NCI-H226 (cell line): ENCODE data around the gene BLID.

Source experiments
- DNase-seq: peaks from one replicate; pipeline ENCODE4 v3.0.0-alpha.2; 2015

Gene BLID, protein sequence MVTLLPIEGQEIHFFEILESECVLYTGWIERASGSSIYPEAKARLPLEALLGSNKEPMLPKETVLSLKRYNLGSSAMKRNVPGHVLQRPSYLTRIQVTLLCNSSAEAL

DNA sequence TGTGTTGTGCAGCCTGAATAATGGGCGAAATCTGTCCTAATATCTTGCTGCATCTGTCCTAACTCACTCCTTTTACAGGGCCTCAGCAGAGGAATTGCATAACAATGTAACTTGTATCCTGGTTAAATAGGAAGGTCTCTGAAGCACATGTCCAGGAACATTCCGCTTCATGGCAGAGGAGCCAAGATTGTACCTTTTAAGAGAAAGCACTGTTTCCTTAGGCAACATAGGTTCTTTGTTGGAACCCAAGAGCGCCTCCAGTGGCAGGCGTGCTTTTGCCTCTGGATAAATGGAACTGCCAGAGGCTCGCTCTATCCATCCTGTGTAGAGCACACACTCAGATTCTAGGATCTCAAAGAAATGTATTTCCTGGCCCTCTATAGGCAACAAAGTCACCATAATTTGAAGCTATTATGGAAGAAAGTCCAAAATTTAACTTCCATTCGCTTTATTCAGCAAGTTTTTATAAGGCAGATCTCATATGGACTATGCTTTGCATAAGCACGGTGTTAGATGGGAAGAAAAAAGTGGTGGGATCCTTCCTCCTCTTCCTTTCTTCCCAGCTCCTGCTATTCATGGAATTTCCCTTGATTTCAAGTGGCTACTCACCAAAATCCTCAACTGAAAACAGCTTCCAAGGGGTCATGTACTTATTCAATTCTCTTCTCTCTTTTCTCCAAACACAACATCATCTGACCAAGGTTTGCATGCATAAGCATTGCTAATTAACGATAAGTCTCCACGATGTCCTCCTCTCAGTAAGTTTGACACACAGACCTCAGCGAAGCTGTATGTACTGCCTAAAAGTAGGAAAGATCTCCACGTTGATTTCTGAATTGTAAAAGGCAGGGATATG, at the start of gene BLID:
TSS of gene BLID (minus strand) at position 692 of the 856 bp plus-strand sequence. CDS start at position 399, 293 bp downstream.
- no peak for DNase-seq

DNA sequence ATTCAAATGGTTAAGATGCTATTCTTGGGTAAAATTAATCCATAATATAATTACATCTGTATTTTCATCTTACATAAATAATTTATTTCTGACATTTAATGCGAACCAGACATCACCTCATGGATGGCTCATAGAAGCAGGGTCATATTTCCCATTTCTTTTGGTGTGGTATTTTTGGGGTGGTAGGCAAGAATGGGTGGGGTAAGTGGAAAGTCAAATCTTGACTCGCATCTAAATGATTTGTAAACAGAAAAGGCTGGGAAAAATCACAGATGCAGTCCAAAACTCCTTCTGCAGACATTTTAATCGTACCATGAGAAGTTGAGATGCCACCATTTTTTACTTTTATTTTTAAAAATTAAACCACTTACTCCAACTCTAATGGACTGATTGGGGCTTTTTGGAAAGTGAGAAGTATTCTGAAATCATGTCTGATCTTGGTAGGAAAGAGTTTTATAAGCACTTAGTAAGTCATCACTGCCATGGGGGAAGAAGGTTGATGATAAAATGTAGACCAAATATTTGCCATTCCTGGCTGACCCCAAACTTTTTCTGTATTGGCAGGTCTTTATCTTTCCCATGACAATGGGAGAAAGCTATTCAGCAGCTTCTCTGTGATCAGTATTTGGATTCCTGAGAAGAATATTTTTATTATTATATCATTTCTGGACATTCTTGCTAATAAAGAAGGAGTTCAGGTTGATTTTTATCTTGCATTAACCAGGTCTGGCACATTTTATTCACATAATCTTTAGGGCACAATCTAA, 47.2 kb upstream of the BLID start:
- peak; percentile 84 for DNase-seq

DNA sequence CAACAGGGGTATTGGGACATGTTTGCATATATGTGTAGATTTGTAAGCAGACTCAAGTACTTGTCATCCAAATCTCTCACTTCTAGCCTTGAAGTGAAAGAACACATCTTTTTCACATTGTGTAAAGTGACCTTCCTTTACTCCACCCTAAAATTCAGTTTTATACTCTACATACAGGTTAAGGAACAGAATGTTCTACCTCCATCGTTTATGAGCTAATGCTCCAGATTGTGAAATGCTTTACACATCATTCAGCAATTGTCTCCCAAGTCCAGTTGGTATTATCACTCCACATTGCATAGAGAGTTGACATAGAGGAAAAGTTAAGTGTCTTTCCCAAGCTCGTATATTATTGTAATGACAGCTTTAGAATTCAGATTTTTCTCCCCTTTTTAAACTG, 46.1 kb upstream of the BLID start:
- DNase-seq, result peak; percentile 45

DNA sequence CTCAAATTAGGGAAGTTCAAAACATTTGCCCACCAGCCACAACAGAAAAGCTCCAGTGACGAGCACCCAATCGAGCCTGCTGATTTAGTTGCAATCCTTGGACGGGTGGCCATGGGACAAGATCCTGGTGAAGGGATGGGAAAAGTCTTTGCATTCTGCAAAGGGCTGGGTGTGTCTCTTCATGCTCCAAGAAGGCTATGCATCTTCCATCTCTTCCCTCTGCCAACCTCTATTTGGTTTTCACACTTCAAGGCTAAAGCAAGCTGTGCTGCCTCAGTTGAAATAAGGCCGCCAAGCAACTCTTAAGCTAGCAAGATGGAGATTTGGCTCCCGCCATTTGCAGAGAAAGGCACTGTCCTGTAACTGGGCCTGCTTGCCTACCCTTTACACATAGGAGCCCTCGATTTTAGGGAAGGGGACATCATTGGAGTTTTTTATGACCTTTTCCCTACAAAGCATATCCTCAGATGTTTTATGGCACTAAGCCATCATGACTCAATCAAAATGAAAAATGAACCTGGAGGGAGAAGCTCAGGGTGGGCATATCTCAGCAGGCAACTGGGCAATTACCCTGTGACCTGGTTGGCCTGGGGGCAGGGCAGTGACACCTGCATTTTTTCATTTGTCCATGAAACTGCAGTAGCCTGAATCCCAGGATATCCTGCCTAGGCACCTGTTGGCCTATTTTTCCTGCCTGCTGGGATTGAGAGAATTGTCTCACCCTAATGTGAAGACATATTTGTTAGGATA, 45.0 kb upstream of the BLID start:
- DNase-seq, result no peak

DNA sequence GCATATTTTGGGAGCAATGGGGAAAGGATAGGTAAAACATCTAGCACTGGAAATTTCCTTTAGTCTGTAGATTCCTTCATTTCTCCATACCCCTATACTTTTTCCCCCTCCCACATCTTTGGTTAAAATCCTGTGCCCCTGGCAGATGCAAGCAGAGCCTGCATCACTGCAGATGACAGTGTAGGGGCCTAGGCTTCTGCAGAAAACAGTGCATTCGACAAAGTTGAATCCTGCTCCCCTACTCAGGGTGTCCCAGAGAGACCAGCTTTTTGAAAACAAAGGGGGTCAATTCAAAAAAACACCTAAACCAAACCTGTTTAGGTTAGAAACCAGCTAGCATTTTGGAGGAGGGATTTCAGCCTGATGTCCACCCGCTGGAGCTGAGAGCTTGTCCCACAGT, 43.8 kb upstream of the BLID start:
- DNase-seq, result no peak

DNA sequence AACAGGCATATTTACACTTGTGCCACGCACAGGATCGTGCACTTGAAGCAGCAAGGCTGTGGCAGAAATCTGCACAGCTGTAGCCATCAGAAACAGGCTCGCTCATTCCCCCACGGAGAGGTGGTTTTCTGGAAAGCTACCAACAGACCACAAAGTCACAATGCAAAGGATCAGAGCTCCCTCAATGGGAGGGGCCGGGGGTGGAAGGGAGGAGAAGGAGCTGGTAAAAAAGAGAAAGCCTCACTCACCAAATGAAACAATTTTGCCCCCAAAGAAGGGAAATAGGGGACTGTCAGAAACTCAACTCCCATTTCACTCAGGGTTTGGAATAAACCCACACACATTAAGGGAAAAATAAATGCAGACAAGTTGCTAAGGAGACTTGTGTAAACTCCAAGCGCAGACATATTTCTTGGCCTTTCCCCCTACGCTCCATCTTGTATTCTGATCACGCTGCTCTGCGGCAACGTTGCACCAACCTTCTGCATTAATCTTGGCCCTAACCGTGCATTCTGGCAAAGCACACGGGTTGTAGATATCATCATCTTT, 43.2 kb upstream of the BLID start:
- DNase-seq, result no peak

DNA sequence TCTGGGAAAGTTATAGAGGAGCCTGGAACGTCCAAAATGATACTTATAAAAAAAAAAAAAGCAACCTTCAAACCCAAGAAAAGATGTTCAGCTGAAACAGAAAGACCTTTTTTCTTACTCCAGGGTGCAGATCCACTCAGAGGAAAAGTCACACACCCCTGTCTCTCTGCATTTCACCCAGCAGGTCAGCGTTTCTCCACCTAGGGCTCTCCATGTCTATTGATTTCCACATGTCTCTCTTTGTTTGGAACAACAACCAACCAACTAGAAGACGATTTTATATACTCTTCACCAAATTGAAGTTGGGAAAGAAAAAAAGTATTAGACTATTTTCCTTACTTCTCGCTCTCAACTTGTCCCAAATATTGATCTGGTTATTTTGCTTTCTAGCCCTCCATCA, 42.2 kb upstream of the BLID start:
- DNase-seq, result no peak

DNA sequence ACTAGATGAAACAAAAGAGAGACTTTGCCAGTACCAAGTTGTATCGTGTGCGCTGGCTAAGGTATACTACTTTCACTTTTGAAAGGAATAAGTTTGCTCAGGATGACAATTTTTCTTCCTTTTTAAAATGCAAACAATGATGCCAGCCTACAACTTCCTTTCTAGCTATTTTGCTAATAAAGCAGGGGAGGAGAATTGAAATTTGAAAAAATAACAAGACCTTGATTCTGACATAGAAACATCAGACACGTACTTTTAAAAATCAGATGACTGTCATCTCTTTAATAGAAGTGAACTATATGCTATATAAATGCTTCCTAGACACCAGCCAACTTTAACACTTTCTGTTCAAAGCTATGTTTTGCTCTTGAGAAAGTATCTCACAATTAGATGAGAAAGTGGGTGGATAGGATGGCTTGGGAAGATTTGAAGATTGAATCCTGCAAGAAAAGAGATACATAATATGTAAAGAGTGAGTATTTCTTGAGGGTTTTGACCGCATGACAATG, 41.7 kb upstream of the BLID start:
- DNase-seq, result no peak

DNA sequence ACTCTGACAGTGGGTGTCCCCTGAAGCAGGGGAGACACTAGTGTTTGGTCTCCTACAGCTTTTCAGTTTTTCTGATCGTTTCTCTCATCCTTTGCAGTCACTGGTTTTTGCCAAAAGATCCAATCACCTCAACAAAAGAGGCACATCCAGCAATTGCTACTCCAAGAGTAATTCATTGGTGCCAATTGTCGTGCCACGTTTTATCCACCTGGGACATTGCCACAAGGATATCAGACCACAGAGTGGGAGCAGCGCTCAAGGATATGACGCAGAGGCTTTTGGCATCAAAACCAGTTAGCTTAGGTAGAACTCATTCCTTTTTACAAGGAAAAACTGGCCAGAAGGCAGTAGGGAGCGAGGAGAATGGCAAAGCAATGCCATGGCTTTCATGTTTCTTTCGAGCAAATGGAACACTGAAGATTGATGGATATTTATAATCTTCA, 40.9 kb upstream of the BLID start:
- DNase-seq, result peak; percentile 66

DNA sequence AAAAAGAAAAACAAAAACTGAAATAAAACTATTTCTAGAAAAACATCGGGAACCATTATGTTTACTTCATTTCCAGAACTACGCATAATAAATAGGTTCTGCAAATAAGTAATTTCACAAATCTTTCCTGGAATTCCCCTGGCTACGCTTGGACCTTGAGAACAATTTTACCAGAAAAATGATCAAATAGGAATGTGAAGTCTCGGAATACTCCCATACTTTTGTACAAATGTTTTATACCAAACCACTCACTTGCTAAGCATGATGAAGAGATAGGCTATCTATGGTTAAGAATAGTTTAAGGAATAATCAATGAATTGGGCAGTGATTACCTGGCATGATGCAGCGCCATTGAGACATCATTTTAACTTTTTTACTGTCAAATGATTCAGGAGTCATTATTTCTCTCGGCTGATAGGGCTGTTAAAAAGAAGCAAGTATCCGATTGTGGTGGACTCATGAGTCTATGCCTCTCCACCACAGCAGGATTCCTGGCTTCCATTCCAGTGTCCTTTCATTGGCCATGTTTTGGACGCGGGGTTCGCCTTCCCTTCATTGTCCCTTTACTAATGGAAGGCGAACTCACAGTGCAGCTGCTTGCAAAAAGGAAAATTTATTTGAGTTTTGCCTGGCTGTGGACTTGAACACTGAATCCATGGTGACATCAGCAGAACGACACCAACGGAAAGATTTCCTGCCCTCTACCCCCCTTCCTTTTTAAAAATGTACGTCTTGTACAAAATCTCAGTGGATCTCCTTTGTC, 39.9 kb upstream of the BLID start:
- no peak for DNase-seq

DNA sequence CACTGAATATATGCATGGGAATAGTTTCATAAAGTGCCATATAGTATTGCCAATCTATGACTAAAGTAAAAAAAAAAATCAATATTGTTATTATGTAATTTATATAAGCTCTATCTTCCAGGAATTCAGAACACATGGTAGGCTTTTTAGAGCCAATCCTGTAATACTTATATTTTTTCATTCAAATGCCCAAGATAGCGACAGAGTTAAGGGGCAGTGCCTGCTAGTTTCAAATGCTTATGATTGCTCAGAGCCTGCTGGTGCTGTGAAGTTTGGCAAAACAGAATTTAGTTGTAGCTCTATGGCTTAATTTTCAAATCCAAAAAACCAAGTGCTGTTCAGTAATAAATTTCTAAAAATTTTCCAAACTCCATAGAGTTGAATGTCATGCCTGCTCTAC, 39.0 kb upstream of the BLID start:
- DNase-seq, result no peak

DNA sequence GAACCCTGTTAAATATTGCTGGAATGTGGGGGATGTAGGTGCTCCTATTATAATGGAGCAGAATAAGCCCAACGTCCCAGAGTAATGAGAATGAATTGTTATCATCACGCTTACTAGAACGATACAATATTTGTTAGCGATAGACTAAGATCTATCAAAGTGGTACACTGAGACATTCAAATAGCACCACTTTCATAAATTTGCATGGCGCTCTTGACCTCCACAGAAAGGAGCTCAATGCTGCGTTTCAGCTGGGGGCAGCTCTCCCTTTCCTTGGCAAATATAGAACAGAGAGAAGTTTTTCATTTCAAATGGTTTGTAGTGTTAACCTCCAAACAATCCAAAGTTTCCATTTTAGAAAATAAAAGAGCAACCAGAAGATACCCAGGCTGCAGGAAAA, 38.2 kb upstream of the BLID start:
- no peak for DNase-seq

DNA sequence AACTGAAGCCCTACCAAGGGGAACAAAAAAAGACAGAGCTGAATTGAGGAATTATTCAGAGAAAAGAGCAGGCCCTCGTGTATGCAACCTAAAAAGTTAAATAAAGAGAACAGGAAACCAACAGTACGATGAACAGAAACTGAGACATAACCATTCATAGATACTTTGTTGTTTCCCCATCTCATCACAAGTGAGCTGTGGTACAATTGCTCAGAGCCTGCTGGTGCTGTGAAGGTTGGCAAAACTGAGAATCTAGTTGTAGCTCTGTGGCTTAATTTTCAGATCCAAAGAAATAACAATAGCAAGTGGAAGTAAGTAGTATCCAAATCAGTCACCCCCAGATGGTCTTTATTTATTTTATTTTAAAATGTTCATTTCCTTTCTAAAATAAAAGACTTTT, 37.7 kb upstream of the BLID start:
- DNase-seq, result no peak

DNA sequence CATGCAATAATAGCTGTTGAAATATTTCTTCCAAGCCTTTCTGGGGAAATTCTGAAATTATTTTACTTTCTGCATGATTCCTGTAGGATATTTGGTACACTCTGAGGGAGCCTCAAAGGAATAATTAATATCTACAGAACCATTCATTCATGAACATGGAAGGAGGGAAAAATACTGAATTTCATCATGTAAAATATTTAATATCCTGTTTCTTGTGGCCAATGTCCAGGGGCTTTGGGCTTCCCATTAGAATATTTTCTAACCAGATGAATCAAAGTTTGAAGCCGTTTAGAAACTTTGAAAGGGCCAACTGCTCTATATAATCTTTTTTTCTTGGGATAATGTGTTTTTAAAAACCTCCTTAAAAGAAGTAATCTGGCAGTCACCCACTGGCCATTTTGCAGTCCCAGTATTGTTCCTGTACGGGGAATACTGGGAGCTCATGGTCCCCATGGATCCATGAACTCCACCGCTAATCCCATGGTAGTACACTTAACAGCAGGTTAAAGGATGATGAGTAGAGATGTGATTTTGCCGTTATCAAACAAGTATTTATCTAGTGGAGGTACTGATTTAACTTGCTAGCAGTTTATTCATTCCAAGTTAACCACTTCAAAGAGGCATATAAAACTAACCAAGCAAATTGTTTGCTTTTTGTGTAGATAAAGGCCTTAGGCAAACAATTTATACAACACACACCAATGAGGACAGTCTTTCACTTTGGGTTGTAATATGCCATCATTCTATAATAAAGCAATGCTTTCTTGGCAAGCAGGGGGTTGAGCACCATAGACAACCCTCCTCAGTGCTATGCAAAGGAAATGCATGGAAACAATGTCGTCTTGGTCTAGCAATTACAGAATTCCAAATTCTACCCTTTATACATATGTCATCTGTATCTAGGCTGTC, 34.5 kb upstream of the BLID start:
- no peak for DNase-seq

DNA sequence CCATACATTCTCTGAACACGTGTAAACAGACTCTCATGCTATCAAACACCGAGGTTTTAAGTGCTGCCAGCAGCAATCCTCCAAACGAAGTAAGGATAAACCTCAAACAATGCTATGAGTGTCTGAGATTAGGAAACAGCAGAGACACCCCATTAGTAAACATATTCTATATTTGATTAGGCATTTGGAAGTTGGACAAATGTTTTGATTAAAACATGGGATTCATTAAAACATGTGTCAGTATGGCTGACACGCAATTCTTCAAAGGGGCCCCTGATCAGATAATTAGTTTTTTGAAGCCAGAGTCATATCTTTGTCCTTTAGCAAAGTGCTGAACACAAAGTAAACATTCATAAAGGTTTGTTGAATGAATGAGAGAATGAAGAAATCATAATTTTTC, 33.2 kb upstream of the BLID start:
- no peak for DNase-seq

DNA sequence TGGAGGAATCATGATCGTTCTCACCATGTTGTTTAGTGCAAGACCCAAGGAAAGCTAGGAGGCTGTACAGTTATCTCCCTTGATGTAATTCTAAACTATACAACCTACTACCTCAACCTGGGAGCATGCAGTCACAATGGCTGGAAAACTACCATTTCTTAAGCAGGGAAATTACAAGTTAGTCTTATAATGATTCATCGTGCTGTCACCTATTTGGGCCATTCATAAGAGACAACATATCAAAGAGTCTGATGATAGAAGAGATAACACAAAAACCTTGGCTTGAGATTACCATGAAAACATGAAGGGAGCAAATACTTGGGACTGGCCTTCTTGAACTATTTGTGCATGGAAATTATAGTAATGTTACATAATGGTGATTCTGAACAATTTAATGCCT, 30.5 kb upstream of the BLID start:
- DNase-seq, result peak; percentile 69

DNA sequence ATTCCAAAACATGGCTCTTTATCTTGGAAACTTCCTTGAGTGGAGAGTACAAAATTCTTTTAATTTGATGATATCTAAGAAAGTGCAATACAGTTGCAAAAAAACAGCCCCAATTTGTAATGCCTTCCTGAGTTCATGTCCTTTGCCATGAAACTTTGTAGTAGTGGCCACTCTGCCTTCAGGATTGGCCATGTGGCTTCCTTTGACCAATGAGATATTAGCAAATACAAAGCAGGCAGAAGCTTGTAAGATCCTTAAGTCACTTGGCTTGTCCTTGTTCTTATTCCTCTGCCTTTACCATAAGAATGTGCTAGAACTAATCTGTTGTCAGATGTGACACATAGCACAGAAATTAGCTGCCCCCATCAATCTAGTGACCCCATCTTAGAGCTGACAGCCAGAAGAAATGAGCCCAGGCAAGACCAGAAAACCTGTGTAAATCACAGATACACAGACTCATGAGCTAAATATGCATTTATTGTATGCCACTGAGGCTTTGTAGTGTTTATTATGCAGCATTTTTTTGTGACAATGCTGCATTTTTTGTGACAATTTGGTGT, 29.8 kb upstream of the BLID start:
- peak; percentile 17 for DNase-seq

DNA sequence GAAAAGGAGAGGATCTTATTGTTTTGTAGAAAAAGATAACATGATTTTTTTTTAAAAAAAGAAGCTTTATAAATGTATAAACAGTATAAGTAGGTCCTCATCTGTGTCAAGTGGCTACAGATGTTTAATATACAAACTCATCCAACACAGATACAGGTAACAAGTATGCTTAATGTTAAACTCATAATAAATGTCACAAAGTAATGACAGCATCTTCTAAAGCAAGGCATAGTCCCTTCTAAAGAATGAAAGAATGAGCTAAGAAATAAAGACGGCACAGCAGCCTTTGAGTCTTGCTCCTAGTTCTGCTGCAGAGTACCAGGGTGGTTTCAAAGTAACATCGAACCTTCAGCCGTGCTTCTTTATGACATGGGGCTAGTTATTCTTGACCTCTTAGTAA, 28.7 kb upstream of the BLID start:
- no peak for DNase-seq

DNA sequence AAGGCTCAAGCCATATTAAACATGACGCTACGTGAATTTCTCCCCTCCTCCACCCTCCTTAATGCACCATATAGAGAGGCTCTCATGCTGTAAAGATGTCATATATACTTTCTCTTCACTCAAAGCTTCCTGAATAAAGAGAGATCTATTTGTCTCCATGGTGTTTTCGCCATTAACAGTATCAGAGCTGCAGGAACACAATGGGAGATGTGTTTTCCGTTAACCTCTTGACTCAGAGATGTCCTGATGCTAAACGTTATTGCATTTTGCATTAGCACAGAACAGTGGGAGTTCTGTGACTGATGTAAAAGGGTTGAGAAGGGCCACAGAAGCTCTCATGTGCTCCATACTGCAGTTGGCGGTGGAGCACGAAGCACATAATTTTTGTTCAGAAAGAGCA, 25.7 kb upstream of the BLID start:
- DNase-seq, result no peak

DNA sequence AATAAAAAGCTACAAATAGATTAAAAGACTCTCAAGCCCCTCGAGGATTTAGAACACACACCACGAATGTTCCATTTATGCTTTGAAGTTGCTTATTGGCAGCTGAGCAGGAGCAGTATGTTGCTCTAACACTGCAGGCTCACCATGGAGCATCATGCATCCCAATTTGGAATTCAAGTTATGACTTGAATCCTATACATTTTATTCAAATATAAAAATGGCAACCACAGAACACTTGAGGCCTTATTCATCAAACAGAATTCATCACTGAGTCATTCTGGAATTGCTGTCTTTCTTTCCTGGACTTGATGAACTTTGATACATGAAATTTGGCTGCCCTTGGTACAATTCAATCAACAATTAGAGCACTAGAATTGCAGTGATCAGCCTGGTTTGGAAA, 24.5 kb upstream of the BLID start:
- peak; percentile 66 for DNase-seq

DNA sequence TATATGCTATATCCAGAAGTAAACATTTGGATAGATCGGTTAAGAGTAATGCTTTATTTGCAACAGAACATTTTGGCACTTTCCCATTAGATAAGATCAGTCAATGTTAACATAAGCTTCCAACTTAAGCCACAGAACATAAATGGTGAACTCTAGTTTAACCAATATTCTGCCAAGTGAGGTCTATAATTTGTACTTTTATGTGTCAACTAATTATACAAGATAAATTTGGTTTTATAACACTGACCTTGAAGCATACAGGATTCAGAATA, 23.5 kb upstream of the BLID start:
- no peak for DNase-seq
